GM19043 (cell line): Measurements from ENCODE around the gene ADAMTS6.

Source experiments
- ATAC-seq: cut with Tn5 transposase; IDR thresholded peaks from one replicate; pipeline ENCODE4 v1.9.1; 2021; ENCODE audit warnings: low read depth; ENCODE audit not compliant: unreplicated experiment

Gene ADAMTS6

DNA sequence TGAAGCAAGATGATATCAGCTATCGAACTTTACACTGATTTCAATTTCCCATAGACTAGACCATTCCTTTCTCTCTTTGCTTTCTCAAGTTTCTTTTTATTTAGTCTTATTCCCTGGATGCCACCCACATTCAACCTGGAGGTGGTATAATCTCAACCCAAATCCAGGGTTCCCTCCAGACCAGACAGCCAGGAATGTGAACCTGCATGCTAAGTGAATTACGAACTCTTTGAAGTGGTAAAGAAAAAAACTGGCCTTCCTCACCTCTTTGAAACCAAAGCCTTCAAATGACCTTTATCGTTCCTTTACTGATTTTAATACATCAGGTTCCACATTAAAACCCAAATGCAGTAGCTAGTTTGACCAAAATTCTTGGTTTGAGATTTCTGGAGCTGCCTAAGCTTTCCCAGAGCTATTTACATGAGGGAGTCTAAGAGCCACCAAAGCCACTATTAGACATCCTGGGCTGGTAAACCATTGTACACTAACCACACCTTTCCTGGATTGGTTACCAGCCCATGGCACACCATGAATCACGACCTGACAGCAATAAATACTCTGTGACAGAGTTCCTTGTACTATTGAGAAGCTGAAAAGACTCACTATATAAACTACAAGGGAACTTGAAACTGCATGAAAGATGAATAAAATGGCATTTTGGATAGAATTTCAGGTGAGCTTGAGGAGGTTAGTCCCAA is 323.7 kb downstream of the ADAMTS6 start:
- no peak for ATAC-seq

GRCh38 chr5:65156933-65157332 is 324.8 kb downstream of the ADAMTS6 start:
- ATAC-seq, result no peak

- ATAC-seq, result no peak
These were observed 329.6 kb downstream of the ADAMTS6 start for GRCh38 chr5:65152131-65152530.

DNA sequence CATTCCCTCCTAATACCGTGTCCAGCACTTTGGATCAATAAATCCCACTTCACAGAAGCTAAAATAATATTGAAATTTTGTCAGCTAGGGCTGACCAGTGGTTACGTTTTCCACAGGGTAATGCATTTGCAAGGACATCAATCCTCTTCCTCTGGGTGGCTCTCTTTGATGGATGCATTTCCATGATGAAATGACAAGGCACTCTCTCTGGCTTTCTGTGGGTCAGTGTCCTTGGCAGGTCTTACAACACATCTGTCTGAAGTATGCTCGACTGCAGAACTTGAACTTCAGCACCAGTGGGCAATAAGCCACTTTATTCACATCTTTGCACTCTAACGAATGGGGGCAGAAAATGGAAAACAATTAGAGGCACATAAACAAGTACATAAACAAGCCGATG is 330.1 kb downstream of the ADAMTS6 start:
- ATAC-seq, result no peak

DNA sequence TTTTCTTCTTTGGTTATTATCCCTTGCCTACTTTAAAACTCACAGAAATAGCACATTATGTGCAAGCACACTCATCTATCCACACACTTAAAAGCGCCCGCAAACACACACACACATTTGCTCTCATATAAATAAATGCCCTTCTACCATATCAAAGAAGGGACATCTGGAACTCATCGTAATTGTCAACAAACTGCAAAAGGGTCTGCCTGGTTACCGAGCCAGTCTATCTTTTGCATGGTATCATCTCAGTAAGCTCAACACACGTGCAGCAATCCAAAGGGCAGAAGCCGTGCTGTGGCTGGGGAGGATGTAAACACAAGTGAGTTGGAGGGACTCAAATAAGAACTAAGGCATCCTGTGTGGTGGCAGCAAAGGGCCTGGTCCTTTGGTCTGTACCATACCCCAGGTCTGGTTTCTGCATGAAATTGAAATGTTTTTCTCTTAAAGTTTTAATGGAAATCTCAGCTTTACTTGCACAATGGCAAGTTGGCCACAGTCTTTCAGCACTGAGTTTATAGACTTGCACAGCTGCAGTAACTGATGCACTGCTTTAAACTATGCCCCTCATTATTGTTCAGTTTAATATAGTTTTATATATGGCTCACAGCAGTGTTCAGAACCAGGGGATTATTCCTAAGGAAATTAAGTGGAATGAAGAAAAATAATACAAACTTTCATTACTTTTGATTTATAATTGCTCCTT is 331.0 kb downstream of the ADAMTS6 start:
- no peak for ATAC-seq

DNA sequence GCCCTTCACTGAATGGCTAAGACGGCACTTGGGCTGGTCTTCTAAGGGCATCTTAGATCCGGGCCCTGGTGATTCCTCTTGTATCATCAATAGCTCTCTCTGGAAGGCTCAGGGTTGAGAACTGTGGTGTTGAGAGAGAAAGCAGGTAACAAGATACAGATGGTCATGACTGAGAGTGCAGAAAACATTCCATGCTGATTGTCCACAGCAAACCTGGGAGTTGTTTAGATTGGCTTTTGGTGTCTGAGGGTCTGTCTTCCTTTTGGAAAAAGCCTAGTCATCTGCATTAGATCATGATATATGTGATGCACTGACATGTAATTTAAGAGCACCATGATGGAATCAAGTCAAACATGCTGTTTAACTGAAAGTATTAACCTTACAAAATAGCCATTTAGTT is 331.9 kb downstream of the ADAMTS6 start:
- ATAC-seq, result no peak

DNA sequence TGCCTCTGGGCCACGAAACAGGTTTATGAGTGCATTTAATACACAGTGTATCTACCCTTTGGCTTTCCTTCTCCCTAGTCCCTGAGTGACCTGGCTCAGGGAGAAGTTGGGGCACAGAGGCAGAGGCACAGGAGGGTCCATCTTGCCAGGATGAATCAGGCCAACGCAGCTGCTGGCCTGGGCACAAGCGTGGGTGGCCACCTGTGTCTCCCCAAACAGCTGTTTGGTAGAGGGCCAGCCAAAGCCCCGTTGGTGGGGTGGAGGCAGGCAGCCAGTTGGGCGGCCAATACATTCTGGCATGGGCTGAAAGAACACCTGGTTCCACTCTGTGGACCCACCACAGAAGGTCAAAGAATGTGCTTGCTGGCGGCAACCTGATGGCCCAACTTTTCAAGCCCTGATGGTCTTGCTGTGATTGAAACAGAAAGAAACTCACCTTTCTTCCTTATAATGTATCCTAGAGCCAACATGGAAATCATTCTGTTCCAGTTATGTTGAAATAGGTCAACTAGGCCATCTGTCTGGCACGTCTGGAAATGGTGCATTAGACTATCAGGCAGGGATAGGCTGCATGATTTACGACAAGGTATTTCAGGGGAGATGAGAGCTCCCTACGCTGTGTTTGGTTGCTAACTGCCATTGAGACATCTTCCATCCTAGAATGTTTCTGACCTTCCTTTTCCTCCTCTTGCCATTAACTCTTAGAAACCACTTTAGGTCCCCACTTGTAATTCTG is 337.4 kb downstream of the ADAMTS6 start:
- ATAC-seq, result no peak

- ATAC-seq, result no peak
These were observed 339.2 kb downstream of the ADAMTS6 start for GRCh38 chr5:65142511-65143011.

- no peak for ATAC-seq
These were observed 339.7 kb downstream of the ADAMTS6 start for GRCh38 chr5:65142016-65142415.

GRCh38 chr5:65141493-65141892 is 340.2 kb downstream of the ADAMTS6 start:
- no peak for ATAC-seq

- no peak for ATAC-seq
These were observed 344.1 kb downstream of the ADAMTS6 start for GRCh38 chr5:65137631-65138030.

- no peak for ATAC-seq
These were observed 348.1 kb downstream of the ADAMTS6 start for GRCh38 chr5:65133477-65134110.

GRCh38 chr5:65132386-65132785 is 349.3 kb downstream of the ADAMTS6 start:
- no peak for ATAC-seq

GRCh38 chr5:65128226-65128625 is 353.5 kb downstream of the ADAMTS6 start:
- ATAC-seq, result no peak

- no peak for ATAC-seq
These were observed 354.4 kb downstream of the ADAMTS6 start for GRCh38 chr5:65127161-65127901.

- no peak for ATAC-seq
These were observed 355.1 kb downstream of the ADAMTS6 start for GRCh38 chr5:65126542-65127069.

- no peak for ATAC-seq
These were observed 355.9 kb downstream of the ADAMTS6 start for GRCh38 chr5:65125591-65126541.

- ATAC-seq, result no peak
These were observed 359.8 kb downstream of the ADAMTS6 start for GRCh38 chr5:65121880-65122436.
